ENCODE results near the gene TEX22. TPM values are rescaled to one million over a fixed set of nuclear protein-coding genes. Genes with fewer than 3 reads are reported as not detected.
"Not testable (repeated sequence)": the region's sequence is repeated elsewhere in the genome, so short reads cannot be mapped to it uniquely, and the experiment has no call there.

Gene TEX22
- total RNA-seq, 1 donor from 2014 or later: 3.2 TPM

- Histone ChIP-seq H3K9me3 (no peaks in the 10 kb centered on the region), H3K4me1 (peaks cover 3% of the 10 kb centered on the region), H3K27ac (no peak overlapping the region), H3K4me3 (no peak overlapping the region), H3K36me3 (peaks cover 9% of the 10 kb centered on the region), H3K27me3 (no peaks in the 10 kb centered on the region)
- DNase-seq (no peak), ATAC-seq (no peak)
- intact Hi-C loops (cut with DNase I): loop anchor here (5.0 to 10.0 kb wide), 2 partner anchors 155 to 262 kb away; no protein-coding TSS in a partner anchor
- TF ChIP-seq, protein P1, sequence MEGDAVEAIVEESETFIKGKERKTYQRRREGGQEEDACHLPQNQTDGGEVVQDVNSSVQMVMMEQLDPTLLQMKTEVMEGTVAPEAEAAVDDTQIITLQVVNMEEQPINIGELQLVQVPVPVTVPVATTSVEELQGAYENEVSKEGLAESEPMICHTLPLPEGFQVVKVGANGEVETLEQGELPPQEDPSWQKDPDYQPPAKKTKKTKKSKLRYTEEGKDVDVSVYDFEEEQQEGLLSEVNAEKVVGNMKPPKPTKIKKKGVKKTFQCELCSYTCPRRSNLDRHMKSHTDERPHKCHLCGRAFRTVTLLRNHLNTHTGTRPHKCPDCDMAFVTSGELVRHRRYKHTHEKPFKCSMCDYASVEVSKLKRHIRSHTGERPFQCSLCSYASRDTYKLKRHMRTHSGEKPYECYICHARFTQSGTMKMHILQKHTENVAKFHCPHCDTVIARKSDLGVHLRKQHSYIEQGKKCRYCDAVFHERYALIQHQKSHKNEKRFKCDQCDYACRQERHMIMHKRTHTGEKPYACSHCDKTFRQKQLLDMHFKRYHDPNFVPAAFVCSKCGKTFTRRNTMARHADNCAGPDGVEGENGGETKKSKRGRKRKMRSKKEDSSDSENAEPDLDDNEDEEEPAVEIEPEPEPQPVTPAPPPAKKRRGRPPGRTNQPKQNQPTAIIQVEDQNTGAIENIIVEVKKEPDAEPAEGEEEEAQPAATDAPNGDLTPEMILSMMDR (IDR thresholded peaks at IDR 0.05): no peak
Observed at GRCh38 chr14:105356927-105357326, 41.4 kb upstream of the TEX22 start.

DNA sequence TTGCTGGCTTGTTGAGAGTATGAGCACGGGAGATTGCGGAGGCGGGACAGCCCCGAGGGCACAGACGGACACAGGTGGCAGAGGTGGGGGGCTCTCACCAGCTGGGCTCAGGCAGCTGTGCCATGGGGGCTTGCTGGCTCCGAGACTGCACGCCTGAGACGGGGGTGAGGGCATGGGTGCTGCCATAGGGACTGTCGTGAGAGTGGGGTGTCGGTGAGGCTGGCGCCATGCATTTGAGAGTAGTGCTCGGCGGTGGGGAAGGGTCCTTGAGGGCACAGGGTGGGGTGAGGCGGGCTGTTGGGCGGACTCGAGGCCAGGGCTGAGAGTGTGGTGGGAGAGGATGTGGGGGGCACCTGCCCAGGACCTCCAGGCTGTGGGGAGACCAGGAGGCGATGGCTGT is 40.7 kb upstream of the TEX22 start:
- Histone ChIP-seq H3K4me1 (no peaks in the 10 kb centered on the region), H3K4me3 (no peak overlapping the region), H3K9me3 (no peaks in the 10 kb centered on the region), H3K27me3 (no peaks in the 10 kb centered on the region), H3K36me3 (peaks cover 9% of the 10 kb centered on the region), H3K27ac (no peak overlapping the region)
- TF ChIP-seq, protein P1 (IDR thresholded peaks at IDR 0.05): no peak
- ATAC-seq (peak; percentile 27), DNase-seq (no peak)
- intact Hi-C loops (cut with DNase I): loop anchor here (5.0 to 10.0 kb wide), 2 partner anchors 155 to 263 kb away; no protein-coding TSS in a partner anchor

DNA sequence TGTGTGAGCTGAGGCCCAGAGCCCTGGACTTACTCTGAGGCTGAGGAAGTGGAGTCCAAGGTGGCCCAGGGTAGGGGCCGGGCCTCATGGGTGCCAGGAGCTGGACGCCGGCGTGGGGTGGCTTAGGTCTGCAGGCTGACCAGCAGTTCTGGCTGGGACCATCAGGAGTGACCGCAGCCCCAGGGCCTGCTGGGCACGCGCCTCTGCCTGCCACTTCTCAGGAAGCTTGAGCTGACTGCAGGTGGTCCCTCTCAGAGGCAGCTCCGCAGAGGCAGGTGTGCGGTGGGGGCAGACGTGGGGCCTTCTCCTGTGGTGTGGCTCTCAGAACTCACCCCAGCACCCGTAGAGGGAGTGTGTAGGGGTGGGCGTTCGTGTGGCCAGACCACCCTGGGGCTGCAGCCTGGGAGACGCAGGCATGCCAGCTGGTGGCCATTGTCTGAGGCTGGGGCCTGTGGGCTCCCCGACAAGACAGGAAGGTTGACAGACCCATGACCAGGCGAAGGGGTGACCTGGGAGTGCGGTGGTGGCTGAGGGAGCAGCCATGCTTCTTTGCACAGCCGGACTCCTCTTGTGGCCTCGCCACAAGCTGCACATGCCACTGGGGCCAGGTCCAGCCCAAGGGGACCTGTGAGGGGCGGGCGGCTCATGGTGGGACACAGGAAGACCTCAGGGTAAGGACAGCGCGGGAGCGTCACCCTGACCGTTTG is 40.0 kb upstream of the TEX22 start:
- no peak overlapping the region for H3K27ac ChIP-seq
- peaks cover 9% of the 10 kb centered on the region for H3K36me3 ChIP-seq
- no peaks in the 10 kb centered on the region for H3K9me3 ChIP-seq
- no peaks in the 10 kb centered on the region for H3K4me1 ChIP-seq
- peak; percentile 23 for ATAC-seq
- TF ChIP-seq, protein P1 (IDR thresholded peaks at IDR 0.05): no peak
- DNase-seq: no peak
- intact Hi-C loops (cut with DNase I): loop anchor here (5.0 to 10.0 kb wide), 2 partner anchors 156 to 263 kb away; no protein-coding TSS in a partner anchor
- H3K27me3 ChIP-seq: no peaks in the 10 kb centered on the region
- no peak overlapping the region for H3K4me3 ChIP-seq

DNA sequence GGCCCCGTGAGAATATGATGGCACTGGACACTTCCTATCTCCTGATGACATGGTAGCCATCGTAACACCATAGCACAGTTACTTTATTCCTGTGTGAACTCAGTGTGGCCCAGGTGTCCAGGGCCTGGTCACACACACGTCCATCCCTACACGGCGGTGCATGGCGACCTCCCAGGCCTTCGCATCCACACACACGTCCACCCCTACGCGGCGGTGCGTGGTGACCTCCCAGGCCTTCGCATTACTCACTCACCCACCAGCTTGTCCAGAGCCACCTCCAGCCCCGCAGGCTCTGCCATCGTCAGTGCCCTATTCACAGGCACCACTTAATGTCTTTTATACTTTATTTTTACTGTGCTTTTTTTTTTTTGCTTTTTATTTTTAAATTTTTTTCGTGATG is 39.4 kb upstream of the TEX22 start:
- intact Hi-C loops (cut with DNase I): loop anchor here (5.0 to 10.0 kb wide), 2 partner anchors 157 to 264 kb away; no protein-coding TSS in a partner anchor
- H3K27ac ChIP-seq: no peak overlapping the region
- no peaks in the 10 kb centered on the region for H3K4me1 ChIP-seq
- no peaks in the 10 kb centered on the region for H3K27me3 ChIP-seq
- no peak overlapping the region for H3K4me3 ChIP-seq
- H3K36me3 ChIP-seq: peaks cover 9% of the 10 kb centered on the region
- DNase-seq (no peak), ATAC-seq (peak; percentile 5)
- TF ChIP-seq, protein P1 (IDR thresholded peaks at IDR 0.05): no peak
- no peaks in the 10 kb centered on the region for H3K9me3 ChIP-seq

- H3K4me1 ChIP-seq; ATAC-seq; DNase-seq; H3K36me3 ChIP-seq; H3K27ac ChIP-seq; H3K4me3 ChIP-seq; H3K27me3 ChIP-seq; intact Hi-C loops (cut with DNase I); H3K9me3 ChIP-seq: not testable (repeated sequence)
Observed at GRCh38 chr14:105361412-105361811, 36.9 kb upstream of the TEX22 start.

DNA sequence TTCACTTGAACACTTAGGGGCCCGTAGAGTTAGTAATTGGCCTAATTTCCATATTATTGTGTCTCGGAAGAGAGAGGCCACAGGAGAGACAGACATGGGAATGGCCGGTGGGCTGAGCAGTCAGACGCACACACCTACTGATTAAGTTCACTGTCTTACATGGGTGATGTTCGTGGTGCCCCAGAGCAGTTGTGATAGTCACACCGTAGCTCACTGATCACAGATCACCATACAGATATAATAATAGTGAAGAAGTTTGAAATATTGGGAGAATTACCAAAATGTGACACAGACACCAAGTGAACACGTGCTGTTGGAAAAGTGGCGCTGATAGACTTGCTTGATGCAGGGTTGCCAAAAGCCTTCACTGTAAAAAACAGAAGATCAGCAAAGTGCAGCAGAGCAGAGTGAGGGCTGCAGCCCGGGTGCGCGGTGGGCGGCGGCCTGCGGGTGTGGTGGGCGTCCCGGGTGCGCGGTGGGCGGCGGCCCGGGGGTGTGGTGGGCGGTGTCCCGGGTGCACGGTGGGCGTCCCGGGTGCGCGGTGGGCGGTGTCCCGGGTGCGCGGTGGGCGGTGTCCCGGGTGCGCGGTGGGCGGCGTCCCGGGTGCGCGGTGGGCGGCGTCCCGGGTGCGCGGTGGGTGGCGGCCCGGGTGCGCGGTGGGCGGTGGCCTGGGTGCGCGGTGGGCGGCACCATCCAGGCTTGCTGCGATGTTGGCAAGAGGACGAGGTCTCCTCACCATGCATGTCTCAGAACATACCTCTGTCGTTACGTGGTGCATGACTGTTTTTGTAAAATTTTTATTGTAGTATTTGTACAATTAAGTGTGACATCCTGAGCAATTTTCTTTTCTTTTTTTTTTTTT is 34.3 kb upstream of the TEX22 start:
- ATAC-seq (peak; percentile 43), DNase-seq (no peak)
- H3K27me3 ChIP-seq: no peaks in the 10 kb centered on the region
- intact Hi-C loops (cut with DNase I): no loop called here
- TF ChIP-seq, protein P1 (IDR thresholded peaks at IDR 0.05): no peak
- H3K4me3 ChIP-seq: no peak overlapping the region
- H3K27ac ChIP-seq: no peak overlapping the region
- H3K9me3 ChIP-seq: no peaks in the 10 kb centered on the region
- no peaks in the 10 kb centered on the region for H3K4me1 ChIP-seq
- H3K36me3 ChIP-seq: peaks cover 11% of the 10 kb centered on the region
